Ascending aorta (tissue), 2 donors: ENCODE measurements around the gene TACR1. TPM values are rescaled to one million over a fixed set of nuclear protein-coding genes. Genes with fewer than 3 reads are reported as not detected.

Source experiments
- DNase-seq, 2 donors: peaks; one replicate each; pipeline ENCODE4 v3.0.0-alpha.2; 2019; ENCODE audit warnings: low spot score in 2 of 2
- H3K27ac ChIP-seq, 2 donors: fragments of 200-600 bp; sonication (generic); one replicate each; pipeline ENCODE4 v1.5.1; 2016 to 2017; ENCODE audit warnings: mild to moderate bottlenecking in 1 of 2
- H3K27me3 ChIP-seq: fragments of 200-600 bp; sonication (generic); one replicate; pipeline ENCODE4 v1.5.1; 2017
- H3K36me3 ChIP-seq, 2 donors: fragments of 200-600 bp; sonication (generic); one replicate each; pipeline ENCODE4 v1.5.1; 2016
- H3K4me1 ChIP-seq, 2 donors: fragments of 200-600 bp; sonication (generic); one replicate each; pipeline ENCODE4 v1.5.1; 2016 to 2017; ENCODE audit warnings: mild to moderate bottlenecking in 1 of 2
- H3K4me3 ChIP-seq, 2 donors: fragments of 200-600 bp; sonication (generic); one replicate each; pipeline ENCODE4 v1.5.1; 2016 to 2017; ENCODE audit warnings: mild to moderate bottlenecking in 1 of 2
- H3K9me3 ChIP-seq, 2 donors: fragments of 200-600 bp; sonication (generic); one replicate each; pipeline ENCODE4 v1.5.1; 2016
- intact Hi-C: fragments of 100-400 bp; cut with DNase I; formaldehyde crosslinking; loops from one replicate; pipeline ENCODE4 v1.15.1; 2023
- total RNA-seq: library from RNA; depleted of rRNA; stranded (reverse); fragments of >200 nt; gene quantifications from one replicate; pipeline ENCODE4 v1.1.0, GENCODE V29; 2016
- TF ChIP-seq, protein P1 (sequence below), 3 experiments: fragments of 200-600 bp in 2 of 3; fragments of 450-650 bp in 1 of 3; sonication (generic) in 2 of 3; IDR thresholded peaks; one replicate each; pipeline ENCODE4 v1.5.1; 2016 to 2019; ENCODE audit warnings: antibody characterized with exemption in 3 of 3, mild to moderate bottlenecking in 1 of 3, moderate library complexity in 1 of 3

TACR1 gene
- total RNA-seq, 1 donor from 2014 or later: 27.5 TPM

DNA sequence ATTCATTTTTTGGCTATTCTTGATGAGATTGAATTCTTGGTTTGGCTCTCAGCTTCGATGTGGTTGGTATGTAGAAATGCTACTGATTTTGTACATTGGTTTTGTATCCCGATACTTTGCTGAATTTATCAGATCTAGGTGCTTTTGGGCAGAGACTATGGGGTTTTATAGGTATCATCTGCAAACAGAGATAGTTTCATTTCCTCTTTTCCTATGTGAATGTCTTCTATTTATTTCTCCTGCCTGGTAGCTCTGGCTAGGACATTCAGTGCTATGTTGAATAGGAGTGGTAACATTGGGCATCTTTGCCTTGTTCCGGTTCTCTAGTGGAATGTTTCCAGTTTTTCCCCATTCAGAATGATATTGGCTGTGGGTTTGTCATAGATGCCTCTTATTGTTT, 5.5 kb upstream of the TACR1 start:
- intact Hi-C loops: no loop called here
- no peak for DNase-seq
- no peaks in the 10 kb centered on the region for H3K36me3 ChIP-seq
- TF ChIP-seq, protein P1, sequence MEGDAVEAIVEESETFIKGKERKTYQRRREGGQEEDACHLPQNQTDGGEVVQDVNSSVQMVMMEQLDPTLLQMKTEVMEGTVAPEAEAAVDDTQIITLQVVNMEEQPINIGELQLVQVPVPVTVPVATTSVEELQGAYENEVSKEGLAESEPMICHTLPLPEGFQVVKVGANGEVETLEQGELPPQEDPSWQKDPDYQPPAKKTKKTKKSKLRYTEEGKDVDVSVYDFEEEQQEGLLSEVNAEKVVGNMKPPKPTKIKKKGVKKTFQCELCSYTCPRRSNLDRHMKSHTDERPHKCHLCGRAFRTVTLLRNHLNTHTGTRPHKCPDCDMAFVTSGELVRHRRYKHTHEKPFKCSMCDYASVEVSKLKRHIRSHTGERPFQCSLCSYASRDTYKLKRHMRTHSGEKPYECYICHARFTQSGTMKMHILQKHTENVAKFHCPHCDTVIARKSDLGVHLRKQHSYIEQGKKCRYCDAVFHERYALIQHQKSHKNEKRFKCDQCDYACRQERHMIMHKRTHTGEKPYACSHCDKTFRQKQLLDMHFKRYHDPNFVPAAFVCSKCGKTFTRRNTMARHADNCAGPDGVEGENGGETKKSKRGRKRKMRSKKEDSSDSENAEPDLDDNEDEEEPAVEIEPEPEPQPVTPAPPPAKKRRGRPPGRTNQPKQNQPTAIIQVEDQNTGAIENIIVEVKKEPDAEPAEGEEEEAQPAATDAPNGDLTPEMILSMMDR (IDR thresholded peaks at IDR 0.05): no peak
- H3K9me3 ChIP-seq: no peaks in the 10 kb centered on the region
- no peak overlapping the region for H3K27ac ChIP-seq
- no peaks in the 10 kb centered on the region for H3K4me1 ChIP-seq
- H3K4me3 ChIP-seq: no peak overlapping the region
- no peaks in the 10 kb centered on the region for H3K27me3 ChIP-seq

DNA sequence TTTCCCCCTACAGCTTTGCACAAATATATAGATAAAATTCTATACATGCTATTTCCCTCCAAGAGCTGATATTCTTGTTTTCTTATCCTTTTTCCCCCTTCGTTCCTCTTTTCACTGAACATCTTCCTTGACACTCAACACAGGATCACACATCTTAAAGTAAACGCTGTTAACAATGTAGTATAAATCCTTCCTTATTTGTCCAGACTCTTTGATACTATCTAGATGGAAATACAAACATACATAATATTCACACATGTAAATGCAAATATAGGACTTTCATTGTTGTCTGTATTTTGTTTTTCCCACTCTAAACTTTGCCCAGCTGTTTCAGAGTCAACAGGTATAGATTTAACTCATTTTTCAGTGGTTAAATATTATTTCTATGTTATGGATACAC, 3.0 kb upstream of the TACR1 start:
- Histone ChIP-seq H3K27me3 (no peaks in the 10 kb centered on the region), H3K4me1 (peaks cover 0 to 4% of the 10 kb centered on the region in 2 donors), H3K9me3 (no peaks in the 10 kb centered on the region), H3K36me3 (no peaks in the 10 kb centered on the region), H3K4me3 (no peak overlapping the region), H3K27ac (no peak overlapping the region)
- TF ChIP-seq, protein P1 (IDR thresholded peaks at IDR 0.05): no peak
- intact Hi-C loops: no loop called here
- DNase-seq: no peak

DNA sequence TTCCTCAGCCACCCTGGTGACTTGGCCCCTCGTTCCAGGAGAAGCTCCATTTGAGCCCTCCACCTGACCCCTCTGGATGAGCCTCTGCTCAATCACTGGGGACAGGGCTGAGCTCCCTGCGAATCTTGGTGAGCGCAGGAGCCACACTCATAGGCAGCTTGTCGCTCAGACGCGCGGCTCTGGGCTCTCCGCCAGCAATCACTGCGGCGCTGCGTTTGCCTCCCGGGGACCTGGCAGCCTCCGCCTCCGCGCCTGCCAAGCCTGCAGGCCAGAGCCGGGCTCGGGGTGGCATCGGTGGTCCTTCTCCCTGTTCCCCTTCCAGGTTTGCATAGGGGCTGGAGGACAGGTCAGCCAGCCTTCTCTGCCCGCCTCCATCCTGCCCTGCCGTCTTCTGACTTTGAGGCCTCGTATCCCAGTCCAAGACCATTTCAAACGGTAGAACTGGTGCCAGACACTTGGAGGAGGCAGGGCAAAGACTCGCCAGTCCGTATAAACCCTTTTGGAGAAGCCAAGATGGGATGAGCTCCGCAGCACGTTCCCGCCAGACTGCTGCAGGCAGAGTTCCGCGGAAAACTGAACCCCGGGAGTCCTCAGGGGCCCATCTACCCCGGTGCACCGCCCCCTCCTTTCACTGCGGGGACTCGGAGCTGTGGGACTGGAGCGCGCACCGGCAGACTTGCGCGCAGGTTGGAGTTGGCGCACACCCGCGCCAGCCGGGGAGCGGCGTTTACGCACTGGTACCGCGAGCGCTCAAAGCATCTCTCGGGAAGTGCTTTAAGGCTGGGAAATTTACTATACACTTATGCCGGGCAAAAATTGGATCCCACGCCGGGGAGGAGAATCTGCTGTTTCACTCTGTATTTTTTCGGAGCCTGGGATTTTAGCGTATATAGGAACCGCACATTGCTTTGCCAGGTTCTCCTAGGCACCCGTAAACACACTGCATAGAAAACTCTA, 1.1 kb upstream of the TACR1 start:
- intact Hi-C loops: no loop called here
- Histone ChIP-seq H3K27ac (no peak overlapping the region), H3K27me3 (no peaks in the 10 kb centered on the region), H3K36me3 (no peaks in the 10 kb centered on the region), H3K4me1 (peaks cover 0 to 4% of the 10 kb centered on the region in 2 donors), H3K4me3 (peak overlapping the region; percentile 53 to 69), H3K9me3 (no peaks in the 10 kb centered on the region)
- peak in 1 of 2 donors; percentile 65 for DNase-seq
- TF ChIP-seq, protein P1 (IDR thresholded peaks at IDR 0.05): no peak

DNA sequence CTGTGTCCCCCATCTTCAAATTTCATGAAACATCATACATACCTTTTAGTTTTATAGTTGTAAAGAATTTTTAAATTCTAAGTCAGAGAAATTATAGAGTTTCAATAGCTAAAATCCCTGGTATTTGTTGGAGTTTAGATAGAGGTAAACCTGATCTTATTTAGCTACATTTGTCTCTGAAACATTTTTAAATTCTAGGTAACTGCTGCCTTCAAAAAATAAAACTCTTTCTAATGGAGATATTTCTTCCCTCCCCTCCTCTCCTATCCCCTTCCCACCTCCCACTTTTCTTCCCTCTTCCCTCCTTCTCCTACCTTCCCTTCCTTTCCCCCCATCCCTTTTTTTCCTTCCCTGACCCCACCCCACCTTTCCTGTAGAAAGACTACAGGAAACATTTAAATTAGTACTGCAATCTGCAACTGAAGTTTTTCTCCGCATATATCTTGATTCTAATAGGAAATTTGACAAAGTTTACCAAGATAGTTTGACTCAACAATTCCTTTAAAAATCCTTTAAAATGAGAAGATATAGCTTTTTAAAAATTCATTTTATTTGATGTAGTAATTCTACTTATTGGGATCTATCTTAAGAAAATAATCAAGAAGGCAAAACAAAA, 4.1 kb downstream of the TACR1 start:
- TF ChIP-seq, protein P1 (IDR thresholded peaks at IDR 0.05): no peak
- H3K27me3 ChIP-seq: no peaks in the 10 kb centered on the region
- DNase-seq: no peak
- peaks cover 0 to 4% of the 10 kb centered on the region in 2 donors for H3K4me1 ChIP-seq
- H3K27ac ChIP-seq: no peak overlapping the region
- intact Hi-C loops: no loop called here
- no peak overlapping the region for H3K4me3 ChIP-seq
- no peaks in the 10 kb centered on the region for H3K36me3 ChIP-seq
- H3K9me3 ChIP-seq: no peaks in the 10 kb centered on the region

DNA sequence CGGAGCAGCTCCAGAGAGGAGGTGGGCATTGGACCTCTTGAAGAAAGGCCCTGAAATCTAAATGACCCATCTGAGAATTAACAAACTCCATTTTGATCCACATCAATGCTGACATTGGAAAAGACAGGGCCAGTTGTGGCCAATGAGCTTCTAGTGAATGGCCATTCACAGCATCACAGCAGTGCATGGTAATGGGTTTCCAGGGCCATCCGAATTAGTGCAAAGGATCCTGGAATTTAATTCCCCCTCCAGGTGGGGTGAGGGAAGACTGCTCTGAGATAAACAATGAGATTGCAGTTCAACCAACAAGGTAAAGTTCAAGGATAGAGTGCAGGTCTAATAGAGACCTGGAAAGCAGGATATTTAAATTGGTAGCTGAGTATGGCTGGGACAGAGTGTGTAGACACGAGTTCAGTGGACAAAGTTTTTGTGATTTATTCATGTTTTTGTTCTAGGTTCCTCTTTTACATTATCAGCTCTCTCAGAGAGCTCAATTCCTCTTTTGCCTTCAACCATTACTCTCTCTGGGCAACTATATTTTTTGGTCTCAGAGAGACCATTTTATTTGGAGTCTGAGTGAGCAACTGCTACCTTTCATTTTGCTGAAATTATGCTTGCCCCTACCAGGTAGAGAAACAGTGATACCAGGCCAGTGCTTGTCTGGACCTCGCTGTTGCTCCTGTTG, 5.0 kb downstream of the TACR1 start:
- H3K9me3 ChIP-seq: no peaks in the 10 kb centered on the region
- H3K36me3 ChIP-seq: no peaks in the 10 kb centered on the region
- DNase-seq: no peak
- intact Hi-C loops: no loop called here
- no peaks in the 10 kb centered on the region for H3K27me3 ChIP-seq
- TF ChIP-seq, protein P1 (IDR thresholded peaks at IDR 0.05): no peak
- H3K4me1 ChIP-seq: peaks cover 0 to 3% of the 10 kb centered on the region in 2 donors
- H3K4me3 ChIP-seq: no peak overlapping the region
- H3K27ac ChIP-seq: no peak overlapping the region
